GM19025 (cell line): ENCODE data around the gene MISP.
"Not testable (repeated sequence)": the region's sequence is repeated elsewhere in the genome, so short reads cannot be mapped to it uniquely, and the experiment has no call there.

Experiments used
- ATAC-seq: cut with Tn5 transposase; IDR thresholded peaks from one replicate; pipeline ENCODE4 v1.9.1; 2021; ENCODE audit warnings: mild to moderate bottlenecking, low read depth, moderate library complexity; ENCODE audit not compliant: unreplicated experiment

The MISP gene, protein sequence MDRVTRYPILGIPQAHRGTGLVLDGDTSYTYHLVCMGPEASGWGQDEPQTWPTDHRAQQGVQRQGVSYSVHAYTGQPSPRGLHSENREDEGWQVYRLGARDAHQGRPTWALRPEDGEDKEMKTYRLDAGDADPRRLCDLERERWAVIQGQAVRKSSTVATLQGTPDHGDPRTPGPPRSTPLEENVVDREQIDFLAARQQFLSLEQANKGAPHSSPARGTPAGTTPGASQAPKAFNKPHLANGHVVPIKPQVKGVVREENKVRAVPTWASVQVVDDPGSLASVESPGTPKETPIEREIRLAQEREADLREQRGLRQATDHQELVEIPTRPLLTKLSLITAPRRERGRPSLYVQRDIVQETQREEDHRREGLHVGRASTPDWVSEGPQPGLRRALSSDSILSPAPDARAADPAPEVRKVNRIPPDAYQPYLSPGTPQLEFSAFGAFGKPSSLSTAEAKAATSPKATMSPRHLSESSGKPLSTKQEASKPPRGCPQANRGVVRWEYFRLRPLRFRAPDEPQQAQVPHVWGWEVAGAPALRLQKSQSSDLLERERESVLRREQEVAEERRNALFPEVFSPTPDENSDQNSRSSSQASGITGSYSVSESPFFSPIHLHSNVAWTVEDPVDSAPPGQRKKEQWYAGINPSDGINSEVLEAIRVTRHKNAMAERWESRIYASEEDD

DNA sequence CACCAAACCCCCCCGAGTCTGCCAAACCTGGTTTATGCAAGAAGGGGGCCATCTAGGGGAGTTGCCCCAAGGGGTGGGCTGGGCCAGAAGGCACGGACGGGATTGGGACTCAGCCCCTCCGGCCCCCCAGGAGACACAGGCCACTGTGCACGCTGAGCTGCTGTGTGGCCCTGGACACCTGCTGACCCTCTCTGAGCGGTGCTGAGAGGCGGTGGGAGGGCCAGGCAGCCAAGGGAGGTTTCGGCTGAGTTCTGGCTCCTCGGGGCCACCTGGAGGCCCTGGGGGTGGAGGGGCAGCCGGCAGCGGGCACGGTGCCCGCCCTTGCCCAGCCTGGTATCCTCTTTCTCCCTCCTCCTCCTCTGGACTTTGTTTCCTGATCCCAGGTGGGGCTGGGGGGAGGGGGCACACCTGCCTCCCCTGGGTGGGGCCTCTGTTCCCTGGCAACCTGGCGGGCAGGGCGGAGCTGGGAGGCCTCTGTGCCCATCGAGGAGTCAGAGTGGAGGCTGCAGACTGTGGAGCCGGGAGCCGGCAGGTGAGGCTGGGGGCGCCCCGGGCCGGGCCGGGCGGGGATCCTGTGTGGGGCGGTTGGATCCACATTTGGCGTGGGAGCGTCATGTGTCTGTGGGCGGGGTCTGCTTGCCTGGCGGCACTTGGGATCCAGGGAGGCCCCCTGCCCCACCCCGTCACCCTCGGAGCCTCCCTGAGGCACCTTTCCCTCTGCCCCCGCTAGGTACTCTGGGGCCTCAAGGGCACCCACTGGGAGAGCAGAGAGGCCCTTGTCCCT, at the start of gene MISP:
MISP (plus strand) TSS at position 473 of the 784 bp plus-strand sequence. CDS start 5,835 bp downstream, outside the sequence.
- ATAC-seq = no peak

DNA sequence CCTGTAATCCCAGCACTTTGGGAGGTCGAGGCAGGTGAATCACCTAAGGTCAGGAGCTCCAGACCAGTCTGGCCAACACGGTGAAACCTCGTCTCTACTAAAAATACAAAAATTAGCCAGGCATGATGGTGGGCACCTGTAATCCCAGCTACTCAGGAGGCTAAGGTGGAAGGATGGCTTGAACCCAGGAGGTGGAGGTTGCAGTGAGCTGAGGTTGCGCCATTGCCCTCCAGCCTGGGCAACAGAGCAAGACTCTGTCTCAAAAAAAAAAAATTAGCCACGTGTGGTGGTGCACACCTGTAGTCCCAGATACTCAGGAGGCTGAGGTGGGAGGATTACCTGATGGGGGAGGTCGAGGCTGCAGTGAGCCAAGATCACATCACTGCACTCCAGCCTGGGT, 48.1 kb upstream of the MISP start:
- not testable (repeated sequence) for ATAC-seq

DNA sequence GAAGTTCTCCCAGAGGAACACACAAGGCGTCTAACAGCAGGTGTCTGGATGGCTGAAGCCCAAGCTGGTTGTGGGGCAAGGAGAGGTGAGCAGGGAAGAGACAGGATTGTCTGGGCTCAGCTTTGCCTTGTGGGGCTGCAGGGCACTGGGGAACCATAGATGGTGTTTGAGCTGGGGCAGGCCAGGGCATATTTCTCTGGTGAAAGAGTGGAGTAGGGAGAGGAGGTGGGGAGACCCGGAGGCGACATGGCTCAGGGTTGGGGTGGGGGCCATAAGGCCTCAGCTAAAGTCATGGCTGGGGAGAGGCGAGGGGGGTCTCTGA, 47.6 kb upstream of the MISP start:
- ATAC-seq = no peak

DNA sequence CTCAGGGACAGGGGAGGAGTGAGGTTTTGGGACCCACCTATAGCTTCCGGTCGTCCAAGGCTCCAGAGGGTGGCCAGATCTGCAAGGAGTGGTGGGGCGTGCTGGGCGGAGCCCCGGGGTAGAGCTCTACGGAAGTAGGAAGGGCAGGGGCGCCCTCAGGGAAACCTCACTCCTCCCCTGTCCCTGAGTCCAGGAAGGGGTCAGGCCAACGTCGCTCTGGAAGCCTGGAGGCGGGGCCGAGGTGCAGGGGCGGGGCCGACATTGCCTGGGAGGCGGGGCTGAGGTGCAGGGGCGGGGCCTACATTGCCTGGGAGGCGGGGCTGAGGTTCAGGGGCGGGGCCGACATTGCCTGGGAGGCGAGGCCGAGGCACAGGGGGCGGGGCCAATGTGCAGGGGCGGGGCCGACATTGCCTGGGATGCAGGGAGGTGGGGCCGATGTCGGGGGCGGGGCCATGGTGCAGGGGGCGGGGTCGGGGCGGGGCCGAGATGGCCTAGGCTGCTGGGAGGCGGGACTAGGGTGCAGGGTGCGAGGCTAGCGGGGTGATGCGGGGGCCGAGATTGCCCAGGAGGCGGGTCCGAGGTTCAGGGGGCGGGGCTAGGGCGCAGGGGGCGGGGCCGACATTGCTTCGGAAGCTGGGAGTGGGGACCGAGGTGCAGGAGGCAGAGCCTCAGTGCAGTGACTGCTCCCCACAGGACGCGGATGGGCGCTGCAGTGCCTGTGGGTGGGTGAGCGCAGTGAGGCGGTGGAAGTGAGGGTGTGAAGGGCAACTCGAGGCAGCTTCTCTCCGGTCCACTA, 47.1 kb upstream of the MISP start:
- no peak for ATAC-seq

DNA sequence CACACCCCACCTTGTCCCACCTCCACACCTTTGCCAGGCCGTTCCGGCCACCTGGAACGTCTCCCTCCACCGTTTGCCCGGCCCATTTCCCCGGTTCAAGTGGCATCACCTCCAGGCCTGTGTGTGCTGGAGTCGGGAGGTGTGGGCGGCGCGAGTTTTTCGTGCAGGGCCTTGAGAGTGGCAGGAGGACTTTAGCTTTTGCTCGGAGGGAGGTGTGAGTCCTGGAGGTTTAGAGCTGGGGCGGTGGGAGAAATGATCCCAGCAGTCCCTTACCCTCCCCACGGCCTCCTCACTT, 46.5 kb upstream of the MISP start:
- ATAC-seq = no peak

DNA sequence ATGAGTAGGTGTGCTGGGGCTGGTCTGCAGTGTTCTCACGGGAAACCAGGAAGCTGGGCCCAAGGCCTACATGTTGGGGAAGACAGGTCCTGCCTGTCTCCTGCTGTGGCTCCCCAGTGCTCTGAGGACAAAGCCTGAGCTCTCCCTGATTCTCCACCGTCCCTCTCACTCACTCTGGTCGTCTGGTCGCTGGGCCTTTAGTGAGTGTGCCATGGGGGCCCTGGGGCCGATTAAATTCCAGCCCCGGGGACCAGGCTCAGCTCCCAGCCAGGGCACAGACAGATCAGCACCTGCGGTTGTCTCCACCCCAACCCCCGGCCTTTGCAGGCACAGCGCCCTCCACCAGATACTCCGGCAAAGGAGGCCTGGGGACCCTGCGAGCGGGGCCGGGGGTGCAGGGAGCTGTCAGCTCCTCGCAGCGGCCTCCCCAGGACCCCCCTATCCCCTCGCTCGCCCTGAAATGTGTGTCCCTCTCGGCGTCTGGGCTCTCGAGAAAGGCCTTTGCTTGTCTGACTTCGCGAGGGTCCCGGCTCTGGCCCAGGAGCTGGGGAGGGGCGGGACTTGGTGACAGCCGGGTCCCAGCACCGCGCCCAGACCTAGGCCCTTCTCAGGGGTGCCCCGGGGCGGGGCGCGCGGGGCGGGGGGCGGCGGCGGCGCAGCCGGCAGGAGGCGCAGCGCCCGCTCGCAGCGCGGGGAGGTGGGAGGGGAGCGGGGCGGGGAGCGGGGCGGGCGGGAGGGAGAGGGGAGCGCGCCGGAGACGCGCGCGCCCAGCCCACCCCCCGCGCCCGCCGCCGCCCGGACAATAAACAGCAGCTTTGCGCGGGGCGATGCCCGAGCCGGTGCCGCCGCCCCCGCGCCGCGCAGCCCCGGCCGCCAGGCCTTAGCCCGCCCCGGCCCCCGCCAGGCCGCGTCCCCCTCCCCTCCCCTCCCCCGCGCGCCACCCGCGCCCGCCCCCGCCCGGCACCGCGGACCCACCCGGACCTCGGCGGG, 42.5 kb upstream of the MISP start, which contains the start of gene PALM:
PALM (plus strand) TSS at position 782 of the 990 bp plus-strand sequence. CDS start 212 bp downstream, outside the sequence.
- no peak for ATAC-seq

DNA sequence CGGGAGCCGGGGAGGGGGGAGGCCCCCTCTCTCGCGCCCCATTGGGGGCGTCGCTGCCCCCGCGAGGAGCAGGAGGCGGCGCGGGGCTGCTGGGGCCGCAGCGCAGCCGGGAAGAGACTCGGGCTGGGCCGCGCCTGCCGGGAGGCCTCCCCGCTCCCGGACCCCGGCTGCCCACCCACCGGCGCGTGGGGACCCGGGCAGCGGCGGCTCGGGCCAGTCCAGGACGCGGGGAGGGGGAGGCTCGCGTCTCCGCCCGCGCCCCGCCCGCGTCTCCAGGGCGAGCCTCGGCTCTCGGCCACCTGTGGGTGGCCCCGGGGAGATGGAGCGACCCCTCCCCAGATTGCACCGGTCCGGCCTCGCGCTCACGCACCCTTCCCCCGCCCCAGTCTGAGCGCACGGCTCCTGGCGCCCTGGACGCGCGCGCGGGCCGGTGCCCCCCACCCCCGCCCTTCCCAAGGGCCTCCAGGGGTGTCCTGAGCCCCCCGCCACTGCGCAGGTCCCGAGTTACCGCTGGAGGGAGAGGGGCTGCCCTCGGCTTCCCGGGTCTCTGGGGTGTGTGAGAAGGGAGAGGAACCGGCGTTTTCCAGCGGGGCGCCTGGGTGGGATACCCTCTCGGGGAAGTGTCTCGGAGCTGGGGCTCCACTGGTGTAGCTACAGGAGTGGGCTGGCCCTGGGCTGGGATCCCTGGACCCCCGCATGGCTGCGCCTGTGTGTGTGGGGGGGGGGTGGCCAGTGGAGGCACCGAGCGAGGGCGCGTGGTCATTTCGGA, 41.5 kb upstream of the MISP start:
- ATAC-seq = no peak

DNA sequence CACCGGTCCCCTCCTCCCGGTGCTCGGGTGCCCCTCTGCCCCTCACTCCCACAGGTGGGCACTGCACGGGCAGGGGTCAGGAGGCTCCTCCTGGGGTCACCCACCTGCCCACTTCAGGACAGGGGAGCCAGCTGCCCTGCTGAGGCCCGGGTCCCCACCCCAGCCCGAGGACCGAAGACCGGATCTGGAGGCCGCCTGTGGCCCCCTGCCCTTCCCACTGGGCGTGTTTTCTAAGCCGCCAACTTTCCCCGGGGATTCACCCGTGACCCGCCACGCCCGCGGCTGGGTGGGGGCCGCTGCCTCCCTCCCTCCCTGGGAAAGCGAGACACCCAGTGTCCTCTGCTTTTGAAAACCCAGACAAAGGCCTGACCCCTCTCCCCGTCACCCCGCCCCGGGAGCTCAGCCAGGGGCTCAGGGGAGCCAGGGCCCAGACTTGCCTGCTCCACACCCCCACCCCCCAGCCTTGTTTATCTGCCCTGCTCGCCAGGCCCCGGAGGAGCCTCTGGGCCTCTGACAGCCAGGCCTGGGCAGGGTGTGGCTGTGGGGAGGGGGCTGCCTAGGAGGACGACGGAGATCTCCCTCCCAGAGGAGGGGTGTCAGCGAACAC, 40.8 kb upstream of the MISP start:
- ATAC-seq = no peak

DNA sequence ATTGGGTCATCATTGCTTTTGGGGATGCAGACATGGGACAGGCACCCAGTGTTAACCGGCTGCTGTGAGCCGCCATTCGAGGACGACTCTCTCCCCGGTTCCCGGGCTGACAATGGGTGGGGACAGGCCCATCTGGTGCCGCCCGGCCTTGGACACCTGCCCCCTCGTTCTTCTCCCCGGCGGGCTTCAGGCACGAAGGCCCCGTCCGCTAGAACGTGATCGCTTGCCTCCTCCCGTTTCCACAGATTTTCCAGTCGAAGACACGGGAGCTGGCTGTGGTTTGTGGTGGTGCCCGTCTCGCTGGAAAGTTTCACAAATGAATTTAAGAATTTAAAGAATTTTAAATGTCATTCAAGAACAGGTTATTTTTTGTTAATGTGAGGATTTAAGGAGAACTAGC, 40.1 kb upstream of the MISP start:
- no peak for ATAC-seq

DNA sequence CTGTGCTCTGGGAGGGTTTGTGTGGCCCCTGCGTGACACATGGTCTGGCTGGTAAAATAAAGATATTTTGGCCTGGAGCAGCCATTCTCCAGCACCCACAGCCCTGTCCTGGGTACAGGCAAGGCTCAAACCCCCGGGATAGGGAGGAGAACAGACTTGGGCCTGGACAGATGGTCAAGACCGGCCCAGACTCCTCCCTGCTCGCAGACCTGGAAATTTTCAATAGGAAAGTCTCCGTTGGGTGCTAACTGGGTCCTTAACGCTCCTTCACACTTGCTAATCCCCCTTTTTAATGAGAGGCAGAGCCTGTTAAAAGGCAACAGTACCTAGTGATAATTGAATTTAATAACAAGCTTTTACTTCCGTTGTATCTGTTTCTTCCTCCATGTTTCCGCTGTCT, 39.7 kb upstream of the MISP start:
- no peak for ATAC-seq

DNA sequence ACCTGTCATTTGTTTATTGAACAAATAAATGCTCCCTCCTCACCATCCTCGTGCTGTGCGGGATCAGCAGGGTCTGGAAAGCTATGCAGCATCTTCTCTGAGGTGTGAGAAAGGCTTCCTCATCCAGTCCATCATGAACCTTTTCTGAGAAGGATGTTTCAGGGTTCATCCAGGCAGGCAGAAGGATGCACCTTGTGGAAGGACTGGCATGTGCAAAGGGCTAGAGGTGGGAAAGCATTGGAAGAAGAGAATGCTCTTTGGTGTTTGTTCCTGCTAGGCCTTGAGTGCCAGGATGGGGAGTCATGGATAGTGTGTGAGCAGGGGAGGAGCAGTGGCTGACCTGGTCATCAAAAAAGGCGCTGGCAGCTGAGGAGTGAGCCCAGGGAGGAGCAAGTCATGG, 35.6 kb upstream of the MISP start:
- no peak for ATAC-seq

DNA sequence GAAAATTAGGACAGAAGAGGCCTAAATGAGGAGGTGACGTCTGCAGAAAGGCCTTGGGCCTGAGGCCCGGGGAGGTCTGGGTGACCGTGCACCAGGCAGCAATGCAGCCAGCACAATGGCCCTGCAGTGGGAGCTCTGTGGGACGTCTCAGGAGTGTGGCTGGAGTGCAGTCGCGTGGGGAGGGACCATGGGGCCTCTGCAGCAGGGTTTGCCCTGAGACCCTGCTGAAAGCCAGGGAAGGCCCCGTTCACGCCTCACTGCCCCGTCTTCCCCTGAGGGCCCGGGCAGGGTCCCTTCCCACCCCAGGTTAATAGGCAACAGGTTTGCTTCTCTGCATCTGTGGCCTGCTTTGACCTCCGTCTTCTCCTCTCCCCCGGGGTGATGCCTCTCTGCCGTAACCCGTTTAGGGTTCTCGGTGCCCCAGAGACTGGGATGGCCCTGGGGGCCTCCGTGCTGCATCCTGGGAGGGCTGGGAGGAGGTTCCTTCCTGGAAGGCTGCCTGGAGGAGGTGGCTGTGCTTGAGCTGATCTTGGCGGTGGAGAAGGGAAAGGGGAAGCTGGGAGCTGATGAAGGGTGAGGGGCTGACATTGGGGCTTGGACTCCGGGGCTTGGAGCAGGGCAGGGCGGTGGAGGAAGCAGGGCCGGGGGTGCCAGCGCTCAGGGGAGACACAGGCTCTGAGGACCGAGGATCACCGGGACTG, 32.5 kb upstream of the MISP start:
- ATAC-seq = no peak

DNA sequence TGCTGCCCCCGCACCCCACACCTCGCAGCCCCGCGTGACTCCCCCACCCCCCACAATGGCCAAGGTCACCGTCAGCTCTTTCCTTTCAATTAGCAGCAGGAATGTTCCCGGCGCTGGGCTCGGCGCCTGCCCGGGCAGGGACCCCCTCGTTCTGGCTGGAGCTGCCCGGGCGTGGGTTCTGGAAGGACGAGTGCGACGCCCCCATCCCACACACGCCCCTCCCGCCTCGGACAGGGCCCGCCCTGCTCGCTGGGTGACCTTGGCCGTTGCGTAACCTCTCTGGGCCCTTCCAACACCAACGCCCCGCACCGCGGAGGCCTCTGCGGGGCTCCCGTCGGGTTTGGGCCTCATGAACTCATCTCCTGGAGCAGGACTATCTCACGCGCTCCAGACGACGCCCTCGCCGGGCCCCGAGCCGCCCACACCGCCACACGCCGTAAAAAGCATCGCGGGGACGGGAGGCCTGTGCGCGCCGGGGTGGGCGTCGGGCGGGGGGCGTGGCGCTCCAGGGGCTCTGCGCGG, 31.9 kb upstream of the MISP start:
- no peak for ATAC-seq

DNA sequence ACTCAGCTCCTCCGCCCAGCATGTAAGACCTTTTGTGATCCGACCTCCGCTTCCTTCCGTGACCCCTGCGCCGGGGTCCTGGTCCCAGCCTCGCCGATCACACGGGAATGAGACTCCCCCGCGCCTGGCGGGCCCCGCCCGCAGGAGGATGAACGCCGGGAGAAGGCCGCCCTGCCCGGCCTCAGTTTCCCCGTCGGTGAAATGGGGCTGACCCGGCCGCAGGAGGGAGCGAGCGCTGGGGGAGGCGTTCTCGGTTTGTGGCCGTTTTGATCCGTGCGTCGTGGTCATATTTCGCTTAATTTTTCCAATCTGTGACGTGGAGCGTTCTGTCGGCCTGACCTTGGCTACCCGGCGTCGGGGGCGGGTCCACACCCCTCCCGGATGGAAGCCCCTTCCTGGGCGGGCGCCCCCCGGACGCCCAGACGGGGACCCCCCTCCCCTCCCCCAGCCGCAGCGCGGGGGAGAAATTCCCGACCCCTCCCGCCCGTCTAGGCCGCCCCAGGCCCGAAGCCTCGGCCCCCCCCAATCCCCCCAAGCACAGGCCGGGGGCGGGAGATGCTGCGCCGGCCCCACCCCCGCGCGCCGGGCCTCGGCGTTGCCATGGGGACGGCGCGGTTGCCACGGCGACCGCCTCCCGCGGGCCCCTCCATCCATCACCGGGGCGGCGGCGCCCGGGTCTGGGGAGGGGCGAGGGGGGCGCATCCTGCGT, 31.1 kb upstream of the MISP start:
- ATAC-seq = no peak

DNA sequence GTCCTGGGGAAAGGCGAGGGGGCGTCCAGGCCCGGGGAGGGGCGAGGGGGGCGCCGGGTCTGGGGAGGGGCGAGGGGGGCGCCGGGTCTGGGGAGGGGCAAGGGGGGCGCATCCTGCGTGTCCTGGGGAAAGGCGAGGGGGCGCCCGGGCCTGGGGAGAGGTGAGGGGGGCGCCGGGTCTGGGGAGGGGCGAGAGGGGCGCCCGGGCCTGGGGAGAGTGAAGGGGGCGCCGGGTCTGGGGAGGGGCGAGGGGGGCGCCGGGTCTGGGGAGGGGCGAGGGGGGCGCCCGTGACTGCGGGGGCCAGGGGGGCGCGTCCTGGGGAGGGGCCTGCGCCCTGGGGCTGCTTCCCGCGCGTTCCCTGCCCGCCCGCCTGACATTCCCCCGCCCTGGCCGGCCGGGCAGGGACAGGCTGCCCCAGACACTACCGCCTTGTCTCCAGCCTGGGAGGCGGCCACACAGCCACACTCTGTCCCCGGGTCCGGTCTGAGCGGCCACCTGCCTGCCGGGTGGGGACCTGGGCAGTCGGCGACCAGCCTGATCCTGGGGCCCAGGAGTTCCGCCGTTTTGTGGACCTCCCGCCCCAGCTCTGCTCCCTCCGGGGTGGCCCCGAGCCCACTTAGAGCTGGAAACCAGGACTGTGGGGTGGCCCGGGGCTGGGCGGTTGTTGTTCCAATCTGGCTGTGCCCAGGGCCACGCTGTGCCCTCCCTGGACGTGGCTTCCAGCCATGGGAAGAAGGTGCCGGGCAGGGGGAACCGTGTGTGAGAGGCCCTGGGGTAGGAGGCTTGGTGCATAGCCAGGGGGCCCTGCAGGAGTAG, 30.4 kb upstream of the MISP start:
- no peak for ATAC-seq

DNA sequence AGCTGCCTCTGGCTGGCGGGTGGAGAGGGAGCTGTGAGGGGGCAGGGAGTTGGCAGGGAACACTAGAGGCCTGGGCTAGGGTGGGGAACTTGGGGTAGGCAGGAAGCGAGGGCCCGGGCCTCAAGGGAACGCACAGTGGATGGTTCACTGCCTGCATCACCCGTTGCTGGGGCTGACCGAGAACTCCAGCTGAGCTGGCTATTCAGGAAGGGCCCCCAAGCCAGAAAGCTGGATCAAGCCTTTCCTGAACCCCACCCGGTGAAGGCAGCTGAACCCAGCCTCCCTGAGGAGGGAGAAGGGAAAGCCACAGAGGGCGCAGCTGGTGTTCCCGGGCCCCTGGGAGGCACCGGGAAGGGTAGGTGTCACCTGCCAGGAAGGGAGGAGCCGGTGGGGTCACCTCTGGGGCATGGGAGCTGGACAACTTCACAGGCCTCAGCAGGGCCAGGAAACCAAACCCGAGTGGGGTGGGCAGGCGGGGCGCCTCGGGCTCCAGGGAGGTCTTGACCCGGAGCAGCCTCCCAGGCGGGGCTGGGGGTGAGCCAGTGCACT, 28.3 kb upstream of the MISP start:
- no peak for ATAC-seq
